Stimulated activated CD4-positive, alpha-beta T cell treated with anti-CD3 and anti-CD28 coated beads, TNF-alpha, amount 100 ng/mL, for 1 hour (primary cell): Measurements from ENCODE around the gene PNKD.

ENCODE experiments used
- DNase-seq, 3 donors: peaks; one replicate each; pipeline ENCODE4 v3.0.0-alpha.2; 2020; ENCODE audit warnings: low read depth in 3 of 3, low spot score in 1 of 3

Gene PNKD

GRCh38 chr2:218394298-218395089 lies 124.2 kb downstream of the PNKD start:
- DNase-seq = no peak

GRCh38 chr2:218395090-218395444 lies 124.7 kb downstream of the PNKD start:
- no peak for DNase-seq

DNA sequence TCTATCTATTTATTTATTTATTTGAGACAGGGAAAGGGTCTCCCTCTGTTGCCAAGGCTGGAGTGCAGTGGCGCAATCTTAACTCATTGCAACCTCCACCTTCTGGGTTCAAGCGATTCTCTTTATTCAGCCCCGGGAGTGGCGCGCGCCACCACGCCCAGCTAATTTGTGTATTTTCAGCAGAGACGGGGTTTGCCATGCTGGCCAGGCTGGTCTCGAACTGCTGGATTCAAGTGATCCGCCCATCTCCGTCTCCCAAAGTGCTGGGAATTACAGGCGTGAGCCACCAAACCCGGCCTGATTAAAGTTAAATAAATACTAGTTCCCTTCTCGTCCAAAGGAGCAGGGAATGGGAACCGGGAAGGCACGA lies 125.1 kb downstream of the PNKD start:
- no peak for DNase-seq

DNA sequence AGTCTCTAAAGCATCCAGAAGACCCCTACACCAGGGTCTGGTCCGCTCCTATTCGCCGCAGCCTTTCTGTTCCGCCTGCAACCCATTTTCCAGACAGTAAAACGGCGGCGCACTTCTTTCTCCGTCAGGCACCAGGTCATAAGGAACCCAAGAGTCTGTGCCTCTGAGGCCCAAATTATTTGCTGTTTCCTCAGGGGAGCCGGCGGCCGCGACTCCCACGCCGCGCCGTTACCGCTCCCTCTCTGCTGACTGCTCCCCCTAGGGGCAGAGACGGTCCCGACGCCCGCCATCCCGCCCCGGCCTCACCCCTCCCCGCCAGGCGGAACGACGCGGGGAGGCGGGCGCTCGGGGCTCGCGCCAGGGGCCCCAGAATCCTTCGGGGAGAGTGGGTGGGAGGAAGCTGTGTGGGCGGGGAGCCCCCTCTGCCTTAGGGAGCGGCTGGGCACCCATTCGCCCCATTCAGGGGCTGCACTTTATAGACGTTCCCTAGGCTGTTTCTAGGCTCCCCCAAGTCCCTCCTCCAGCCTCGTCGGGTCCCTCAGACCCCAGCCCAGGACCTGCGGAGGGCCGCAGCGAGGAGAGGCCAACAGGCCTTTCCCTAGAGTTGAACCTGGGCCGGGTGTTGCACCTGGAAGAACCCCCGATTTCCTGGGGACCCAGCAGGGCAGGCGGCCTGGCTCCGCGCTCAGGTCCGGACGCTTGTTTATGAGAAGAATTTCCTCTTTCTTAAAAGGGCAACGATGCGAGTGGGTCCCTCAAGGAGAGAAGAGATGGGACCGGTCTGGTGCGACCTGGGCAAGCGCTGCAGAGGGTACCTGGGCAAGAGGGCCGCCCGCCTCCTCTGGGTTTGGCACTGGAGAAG lies 125.7 kb downstream of the PNKD start:
- DNase-seq = peak; percentile 87 to 91 (median 90)
